Activated T-cell treated with anti-CD3 and anti-CD28 coated beads for 24 hours (primary cell): ENCODE measurements around the gene ERCC3.
"Not testable (repeated sequence)": the region's sequence is repeated elsewhere in the genome, so short reads cannot be mapped to it uniquely, and the experiment has no call there.

Source experiments
- DNase-seq: peaks from one replicate; pipeline ENCODE4 v3.0.0-alpha.2; 2020; ENCODE audit warnings: low read depth

ERCC3 gene

DNA sequence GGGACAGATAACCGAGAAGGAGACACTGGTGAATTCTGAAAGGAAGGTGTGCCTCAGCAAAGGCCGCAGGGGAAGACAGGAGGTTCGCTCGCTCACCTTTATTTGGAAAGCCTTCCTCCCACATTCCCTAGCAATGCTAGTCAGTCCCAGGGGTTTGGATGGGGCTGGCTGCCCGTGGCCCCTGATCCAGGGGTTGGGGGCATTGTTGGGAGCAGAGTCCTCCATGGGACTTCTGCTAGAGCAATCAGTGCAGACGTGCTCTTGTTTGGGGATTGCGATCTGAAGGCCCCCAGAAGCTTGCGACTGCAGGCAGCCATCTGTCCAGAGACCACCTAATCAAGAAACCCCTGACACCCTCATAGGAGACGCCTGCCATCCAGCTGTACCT lies 67.8 kb downstream of the ERCC3 start:
- DNase-seq: no peak

DNA sequence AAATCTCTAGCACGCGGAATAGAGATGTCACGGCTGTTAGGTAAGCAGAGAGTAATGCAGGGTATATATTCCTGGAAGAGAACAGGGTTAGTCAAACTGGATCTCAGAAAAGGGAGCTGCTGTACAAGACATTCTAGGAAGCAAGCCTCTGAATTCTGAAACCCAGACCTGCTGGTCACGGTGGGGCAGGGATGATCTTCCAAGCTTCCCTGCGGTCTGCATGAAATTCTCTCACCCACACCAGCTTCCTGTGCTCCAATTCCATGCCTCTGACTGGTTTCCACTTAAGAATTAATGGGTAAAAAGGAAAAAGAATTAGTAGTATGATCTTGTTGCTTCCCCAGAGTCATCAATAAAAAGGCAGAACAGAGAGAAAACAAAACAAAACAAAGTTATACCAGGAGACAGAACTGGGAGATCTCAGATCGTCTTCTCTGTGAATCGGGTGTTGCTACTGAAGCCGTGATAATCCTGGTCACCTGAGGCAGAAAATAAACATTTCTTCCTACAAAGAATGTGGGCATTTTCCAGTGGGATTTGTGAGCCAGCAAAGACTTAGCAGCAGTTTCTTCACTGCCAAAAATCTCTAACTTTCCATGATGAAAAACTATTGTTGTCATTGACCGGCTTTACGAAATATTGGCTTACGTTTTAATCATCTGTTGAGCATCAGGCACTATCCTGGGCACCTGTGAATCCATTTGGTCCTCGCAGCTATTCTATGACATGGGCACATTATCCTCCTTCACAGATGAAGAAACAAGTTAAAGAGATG lies 68.6 kb downstream of the ERCC3 start:
- DNase-seq: no peak

DNA sequence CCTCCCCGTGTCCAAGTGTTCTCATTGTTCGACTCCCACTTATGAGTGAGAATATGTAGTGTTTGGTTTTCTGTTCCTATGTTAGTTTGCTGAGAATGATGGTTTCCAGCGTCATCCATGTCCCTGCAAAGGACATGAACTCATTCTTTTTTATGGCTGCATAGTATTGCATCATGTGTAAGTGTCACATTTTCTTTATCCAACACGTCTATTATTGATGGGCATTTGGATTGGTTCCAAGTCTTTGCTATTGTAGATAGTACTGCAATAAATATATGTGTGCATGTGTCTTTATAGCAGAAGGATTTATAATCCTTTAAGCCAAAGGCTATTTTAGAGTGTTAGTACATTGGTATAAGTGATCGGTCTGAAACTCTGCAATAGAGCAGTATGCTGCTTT lies 69.8 kb downstream of the ERCC3 start:
- DNase-seq: not testable (repeated sequence)

DNA sequence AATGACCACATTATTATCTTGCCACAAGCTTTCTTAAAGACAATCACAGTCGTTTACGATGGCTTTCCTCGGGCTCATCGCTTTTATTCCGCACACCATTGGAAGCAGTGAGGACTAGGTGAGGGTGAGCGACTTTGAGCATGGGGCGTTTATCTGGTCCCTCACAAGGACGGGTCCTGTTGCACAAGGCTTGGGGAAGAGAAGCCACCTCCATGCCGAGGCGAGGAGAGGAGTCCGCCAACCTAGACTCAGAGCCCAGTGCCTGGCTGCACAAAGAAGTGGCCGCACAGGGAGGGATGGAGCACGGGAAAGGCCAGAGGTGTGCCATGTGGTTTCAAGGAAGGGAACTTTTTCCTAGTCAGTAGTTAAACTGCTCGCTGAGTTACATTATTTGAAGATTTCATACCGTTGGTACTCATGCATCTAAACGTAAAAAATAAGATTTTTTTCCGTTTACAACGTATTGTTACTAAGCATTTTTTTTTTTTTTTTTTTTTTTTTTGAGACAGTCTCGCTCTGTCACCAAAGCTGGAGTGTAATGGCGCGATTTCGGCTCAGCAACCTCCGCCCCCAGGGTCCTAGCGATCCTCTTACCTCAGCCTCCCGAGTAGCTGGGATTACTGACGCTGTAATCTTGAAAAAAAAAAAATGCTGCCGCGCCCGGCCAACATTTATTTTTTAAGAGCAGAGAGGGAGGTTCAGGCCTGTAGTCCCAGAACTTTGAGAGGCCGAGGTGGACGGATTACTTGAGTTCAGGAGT lies 73.0 kb downstream of the ERCC3 start:
- no peak for DNase-seq

DNA sequence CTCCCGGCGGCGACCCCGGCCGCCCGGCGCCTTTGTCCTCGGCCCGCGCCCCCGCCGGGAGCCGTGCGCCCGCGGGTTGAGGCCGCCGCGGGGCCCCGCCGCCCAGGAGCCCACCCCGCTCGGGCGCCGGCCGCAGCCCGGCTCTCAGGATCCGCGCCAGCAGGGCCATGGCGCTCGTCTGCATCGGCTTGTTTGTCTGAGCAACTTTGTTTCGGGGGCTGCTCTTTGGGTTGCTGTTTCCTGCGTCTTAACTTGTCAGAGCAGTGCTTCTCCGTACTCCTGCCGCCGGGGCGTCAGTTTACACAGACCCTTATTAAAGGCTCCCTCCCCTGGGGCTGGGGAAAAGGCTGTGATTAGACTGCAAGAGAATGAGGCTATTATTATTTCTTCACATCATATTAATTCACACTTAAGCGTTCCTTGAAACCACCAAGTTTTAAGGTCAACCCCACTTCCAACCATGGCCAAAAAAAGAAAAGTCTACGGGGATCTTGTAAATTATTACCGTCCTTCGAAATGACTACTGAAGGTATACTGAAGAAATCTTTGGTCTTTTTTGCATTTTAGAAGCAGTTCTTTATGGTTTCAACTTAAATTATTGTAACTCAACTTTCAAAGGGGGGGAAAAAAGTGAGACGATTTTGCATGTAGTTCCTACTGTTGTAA lies 73.7 kb downstream of the ERCC3 start, which contains the start of gene CYP27C1:
CYP27C1 (minus strand) TSS at position 198 of the 666 bp plus-strand sequence; CDS start at position 169, 29 bp downstream.
- no peak for DNase-seq

DNA sequence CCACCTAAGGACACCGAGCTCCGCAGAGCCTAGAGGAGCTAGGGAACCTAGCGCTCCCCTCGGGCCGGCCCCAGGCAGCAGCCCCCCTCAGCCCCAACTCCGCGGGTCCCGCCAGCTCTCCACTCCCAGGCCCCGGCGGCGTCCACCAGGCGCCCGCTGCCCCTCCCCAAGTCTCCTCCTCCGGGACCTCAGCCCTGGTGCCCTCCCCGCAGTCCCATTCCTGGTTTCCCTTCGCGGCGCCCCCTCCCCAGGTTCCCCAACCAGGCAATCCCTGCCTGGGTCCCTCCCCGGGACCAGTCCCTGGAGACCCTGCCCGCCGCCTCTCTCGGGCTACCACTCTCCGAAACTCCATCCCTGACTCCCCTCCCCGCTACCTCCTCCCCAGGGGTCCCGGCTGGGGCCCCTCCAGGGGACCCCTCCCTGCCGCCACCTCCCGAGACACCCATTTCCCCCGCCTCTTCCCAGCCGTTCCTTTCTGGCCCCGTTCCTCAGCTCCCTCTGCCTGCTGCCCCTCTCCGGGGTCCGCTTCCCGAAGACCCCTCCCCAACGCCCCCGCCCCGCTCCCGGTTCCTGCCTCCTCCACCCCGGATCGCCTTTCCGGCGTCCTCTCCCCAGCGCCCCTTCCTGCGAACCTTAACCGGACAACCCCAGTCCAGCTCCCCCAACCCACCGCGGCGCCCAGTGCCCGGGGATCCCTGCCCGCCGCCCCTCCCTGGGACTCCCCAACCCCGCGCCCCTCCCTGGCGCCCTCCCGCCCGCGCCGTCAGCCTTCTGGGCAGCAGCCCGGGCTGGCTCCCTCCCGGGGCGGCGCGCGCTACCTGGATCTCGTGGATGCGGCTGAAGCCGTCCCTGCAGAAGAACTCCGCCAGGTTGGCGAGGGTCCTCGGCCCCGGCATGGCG lies 74.5 kb downstream of the ERCC3 start:
- no peak for DNase-seq

DNA sequence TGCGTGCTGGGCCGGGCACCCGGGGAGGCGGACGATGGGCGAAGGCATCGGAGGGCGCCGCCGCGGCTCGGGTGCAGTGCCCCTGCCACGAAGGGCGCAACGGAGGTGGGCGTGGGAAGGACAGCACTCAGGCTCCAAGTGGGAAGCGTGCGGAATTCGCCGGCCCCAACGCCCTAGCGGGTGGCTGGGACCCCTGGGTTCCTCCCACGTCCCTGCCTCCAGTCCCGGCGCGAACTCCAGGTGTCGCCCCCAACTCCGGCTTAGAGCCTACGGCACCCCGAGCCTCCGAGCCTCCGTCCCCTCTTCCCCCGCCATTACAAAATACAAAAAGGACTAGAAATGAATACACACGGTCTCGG lies 75.2 kb downstream of the ERCC3 start:
- DNase-seq: no peak

DNA sequence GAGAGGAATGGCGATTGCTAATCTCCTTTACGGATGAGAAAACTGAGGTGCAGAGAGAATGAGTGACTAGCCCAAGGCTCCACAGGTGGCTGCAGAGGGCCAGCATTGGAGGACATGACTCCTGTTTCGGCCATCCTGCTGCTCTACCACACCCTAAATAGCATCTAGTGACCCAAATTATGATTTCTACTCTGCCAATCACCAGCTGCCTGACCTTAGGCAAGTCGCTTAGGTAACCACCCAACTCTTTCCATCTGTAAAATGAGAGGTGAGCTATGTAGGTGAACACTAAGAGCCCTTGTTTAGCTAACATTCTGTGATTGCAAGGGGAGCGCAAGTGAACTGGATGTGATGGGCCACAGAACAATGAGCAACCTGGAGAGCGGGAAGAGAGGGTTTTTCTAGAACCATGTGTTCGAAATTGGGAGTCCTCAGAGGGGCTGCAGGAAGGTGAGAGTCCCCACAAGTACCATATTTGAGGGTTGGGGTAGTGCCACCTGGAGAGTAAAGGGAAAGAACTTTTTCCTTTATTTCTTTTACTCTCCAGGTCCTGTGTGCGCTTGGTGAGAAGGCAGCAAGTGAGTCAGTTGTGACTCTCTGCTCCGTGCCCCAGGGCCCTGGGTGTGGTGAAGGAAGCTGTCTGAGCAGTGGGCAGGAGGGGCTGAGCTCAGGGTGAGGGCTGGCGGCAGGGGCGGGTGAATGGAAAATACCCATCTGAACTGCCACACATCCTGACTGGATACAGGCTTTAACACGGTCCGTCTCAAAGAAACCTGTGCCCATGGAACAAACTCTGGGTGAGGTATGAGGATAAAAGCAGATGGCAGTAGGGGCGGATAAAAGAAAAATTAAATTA lies 76.2 kb downstream of the ERCC3 start:
- no peak for DNase-seq

DNA sequence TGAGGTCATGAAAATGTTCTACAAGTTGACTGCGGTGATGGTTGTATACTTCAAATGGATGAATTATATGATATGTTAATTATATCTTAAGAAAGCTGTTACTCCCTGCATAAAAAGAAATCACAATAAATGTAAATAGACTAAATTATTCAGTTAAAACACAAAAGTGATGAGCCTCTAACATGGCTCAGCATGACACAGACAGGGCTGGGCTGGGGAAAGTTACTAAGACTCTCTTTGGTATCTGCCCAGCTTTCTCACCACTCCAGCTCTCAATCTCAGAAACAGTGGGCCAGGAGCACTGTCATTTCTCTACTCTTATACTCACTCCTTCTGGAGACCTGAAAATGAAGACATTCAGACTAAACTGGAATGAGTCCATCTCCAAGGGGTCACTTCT lies 77.4 kb downstream of the ERCC3 start:
- DNase-seq: no peak

DNA sequence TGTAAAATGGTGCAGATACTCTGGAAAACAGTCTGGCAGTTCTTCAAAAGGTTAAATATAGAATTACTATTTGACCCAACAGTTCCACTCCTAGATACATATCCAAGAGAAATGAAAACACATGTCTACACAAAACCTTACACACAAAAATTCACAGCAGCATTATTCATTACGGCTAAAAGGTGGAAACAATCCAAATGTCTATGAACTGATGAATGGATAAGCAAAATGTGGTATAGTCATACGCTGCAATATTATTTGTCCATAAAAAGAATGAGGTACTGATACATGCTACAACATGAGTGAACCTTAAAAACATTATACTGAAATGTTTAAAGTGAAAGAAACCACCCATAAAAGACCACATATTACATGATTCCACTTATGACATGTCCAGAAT lies 77.8 kb downstream of the ERCC3 start:
- no peak for DNase-seq

DNA sequence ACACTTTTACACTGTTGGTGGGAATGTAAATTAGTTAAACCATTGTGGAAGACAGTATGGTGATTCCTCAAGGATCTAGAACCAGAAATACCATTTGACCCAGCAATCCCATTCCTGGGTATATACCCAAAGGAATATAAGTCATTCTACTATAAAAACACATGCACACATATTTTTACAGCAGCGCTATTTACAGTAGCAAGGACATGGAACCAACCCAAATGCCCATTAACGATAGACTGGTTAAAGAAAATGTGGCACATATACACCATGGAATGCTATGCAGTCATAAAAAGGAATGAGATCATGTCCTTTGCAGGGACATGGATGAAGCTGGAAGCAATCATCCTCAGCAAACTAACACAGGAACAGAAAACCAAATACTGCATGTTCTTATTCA lies 79.7 kb downstream of the ERCC3 start:
- not testable (repeated sequence) for DNase-seq

DNA sequence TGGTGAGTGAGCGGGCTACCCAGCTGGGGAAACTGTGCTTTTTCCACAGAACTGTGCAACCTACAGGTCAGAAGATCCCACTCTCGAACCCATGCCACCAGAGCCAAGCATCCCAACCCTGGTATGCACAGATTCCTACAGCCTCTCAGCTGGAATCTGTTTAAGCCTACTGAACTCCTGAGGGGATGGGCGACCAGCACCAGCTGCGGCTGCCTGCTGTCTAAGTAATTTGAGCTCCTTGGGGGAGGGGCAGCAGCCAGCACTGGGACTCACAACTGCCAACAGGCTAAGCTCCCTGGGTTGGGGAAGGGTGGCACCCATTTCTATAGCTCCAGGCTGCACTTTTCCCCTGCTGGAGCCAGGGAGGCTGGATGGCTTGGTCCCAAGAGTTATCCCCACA lies 85.6 kb downstream of the ERCC3 start:
- DNase-seq: no peak
